Pancreas (tissue), 10 donors: ENCODE measurements around the gene RNF19B. TPM values are rescaled to one million over a fixed set of nuclear protein-coding genes. Genes with fewer than 3 reads are reported as not detected.
A peak's percentile ranks its signal among the peaks of the same experiment; 100 is the strongest.

Experiments used
- ATAC-seq, 4 donors: fragments of 200-7000 bp; cut with Tn5 transposase; one replicate each; pipeline versions ENCODE4 v1.8.0 to v1.9.1; 2020; ENCODE audit warnings: mild to moderate bottlenecking in 4 of 4, moderate library complexity in 4 of 4
- DNase-seq, 6 donors: peaks; one replicate each; pipeline ENCODE4 v3.0.0-alpha.2; 2020
- FAIRE-seq: peaks from 2 replicates; lab custom pipeline; 2012; peaks lifted over from hg19 to GRCh38; lab: Jason Lieb, UNC
- H3K27ac ChIP-seq, 4 donors: fragments of 200-600 bp; sonication (generic); 1 replicate in 3 of 4; 2 replicates in 1 of 4; pipeline versions ENCODE4 v1.5.0 to v1.8.0; 2020
- H3K27me3 ChIP-seq, 4 donors: fragments of 200-600 bp; one replicate each; pipeline ENCODE4 v1.8.0; 2021
- H3K36me3 ChIP-seq, 3 donors: fragments of 200-600 bp; sonication (generic) in 1 of 3; one replicate each; pipeline versions ENCODE4 v1.5.0 to v1.8.0; 2020 to 2021
- H3K4me1 ChIP-seq, 3 donors: fragments of 200-600 bp; one replicate each; pipeline ENCODE4 v1.8.0; 2021
- H3K4me3 ChIP-seq, 4 donors: fragments of 200-600 bp; sonication (generic) in 2 of 4; one replicate each; pipeline versions ENCODE4 v1.5.0 to v1.8.0; 2020 to 2021
- H3K9me3 ChIP-seq, 4 donors: fragments of 200-600 bp; one replicate each; pipeline ENCODE4 v1.8.0; 2021
- CTCF ChIP-seq, 4 donors: fragments of 200-600 bp; sonication (generic) in 3 of 4; IDR thresholded peaks; one replicate each; pipeline versions ENCODE4 v1.5.0 to v1.8.0; 2021; ENCODE audit warnings: antibody characterized with exemption in 4 of 4
- WGBS, 2 donors: extraction: QIAGEN DNeasy Blood & Tissue Kit; methylation state at CpG; one replicate each; pipeline ENCODE4 v1.1.7; 2013; 5-methylcytosine and 5-hydroxymethylcytosine counted together
- intact Hi-C, 3 donors: fragments of 100-400 bp; cut with DNase I; formaldehyde crosslinking; loops; one replicate each; pipeline versions ENCODE4 v1.11.1 to v1.14.2; 2022
- polyA plus RNA-seq, 2 donors: library from polyadenylated mRNA; stranded (reverse); fragments of 200-250 nt; gene quantifications; one replicate each; pipeline ENCODE4 v1.2.3, GENCODE V29; 2013
- total RNA-seq, 6 donors: library from RNA; stranded (reverse); fragmentation: NEBNext Ultra II Directional in 4 of 6; extraction: Animal tissue kit (Norgen Biotek cat#: 25700) in 4 of 6; gene quantifications; one replicate each; pipeline versions ENCODE4 v1.2.1 to v1.2.4, GENCODE V29; 2021 to 2023
- donor health status: healthy with polysubstance abuse.
- donor health status: DM: no; HTN: no; CAD: no; lungs with moderate emphysema.
- donor health status: DM: no; HTN: no; CAD: no.
- donor health status: control.
- donor health status: control.
- donor health status: Bipolar disorder and iron deficiency.
- donor health status: DM: yes; HTN: yes; CAD: no.
- donor health status: DM: no; HTN: no; CAD: no.
- donor health status: DM: no; HTN: no; CAD: no.
- donor health status: DM: yes; HTN: yes; CAD: no.

The RNF19B gene
- total and polyA plus RNA-seq, 8 donors = 2.3 to 16.3 (median 8.0) TPM

- DNase-seq (no peak), ATAC-seq (peak; percentile 91 to 95 (median 94)), FAIRE-seq (peak; percentile 94)
- Histone ChIP-seq H3K4me1 (peaks cover 0 to 22% (median 21%) of the 10 kb centered on the region in 3 donors), H3K36me3 (peaks cover 0 to 11% (median 0%) of the 10 kb centered on the region in 3 donors), H3K9me3 (no peaks in the 10 kb centered on the region), H3K27me3 (no peaks in the 10 kb centered on the region), H3K27ac (peak overlapping the region; percentile 3 to 85 (median 39)), H3K4me3 (no peak overlapping the region)
- intact Hi-C loops = no loop called here
- TF ChIP-seq CTCF (IDR thresholded peaks at IDR 0.05) = no peak
- WGBS, 2 donors = 5 to 14% methylated on average over 1 of the region's 1 CpG
Observed at GRCh38 chr1:32948905-32949304, 15.7 kb downstream of the RNF19B start.

- FAIRE-seq = no peak
Observed at GRCh38 chr1:32948390-32948722, 16.3 kb downstream of the RNF19B start.

GRCh38 chr1:32947669-32948389 lies 16.8 kb downstream of the RNF19B start:
- ATAC-seq (peak in 1 of 4 donors; percentile 18), FAIRE-seq (no peak), DNase-seq (no peak)
- WGBS, 2 donors = 70 to 76% methylated on average over 6 of the region's 6 CpGs
- H3K4me3 ChIP-seq = no peak overlapping the region
- no peaks in the 10 kb centered on the region for H3K27me3 ChIP-seq
- TF ChIP-seq CTCF (IDR thresholded peaks at IDR 0.05) = no peak
- peaks cover 0 to 22% (median 21%) of the 10 kb centered on the region in 3 donors for H3K4me1 ChIP-seq
- H3K36me3 ChIP-seq = peaks cover 0 to 11% (median 0%) of the 10 kb centered on the region in 3 donors
- no peaks in the 10 kb centered on the region for H3K9me3 ChIP-seq
- intact Hi-C loops = no loop called here
- peak overlapping the region in 3 of 4 donors; percentile 51 to 85 (median 62) for H3K27ac ChIP-seq

More at GRCh38 chr1:32948390-32948722, 16.3 kb downstream of the RNF19B start:
- no peak for DNase-seq
- 92 to 97% methylated on average over 1 of the region's 1 CpG for WGBS, 2 donors
- peak overlapping the region; percentile 3 to 85 (median 56) for H3K27ac ChIP-seq
- intact Hi-C loops = no loop called here
- no peaks in the 10 kb centered on the region for H3K27me3 ChIP-seq
- TF ChIP-seq CTCF (IDR thresholded peaks at IDR 0.05) = no peak
- peaks cover 0 to 11% (median 0%) of the 10 kb centered on the region in 3 donors for H3K36me3 ChIP-seq
- ATAC-seq = no peak
- no peaks in the 10 kb centered on the region for H3K9me3 ChIP-seq
- H3K4me1 ChIP-seq = peaks cover 0 to 22% (median 21%) of the 10 kb centered on the region in 3 donors
- H3K4me3 ChIP-seq = no peak overlapping the region

- no peaks in the 10 kb centered on the region for H3K9me3 ChIP-seq
- no peak overlapping the region for H3K27ac ChIP-seq
- intact Hi-C loops = no loop called here
- no peak for FAIRE-seq
- peaks cover 0 to 22% (median 21%) of the 10 kb centered on the region in 3 donors for H3K4me1 ChIP-seq
- no peak for TF ChIP-seq CTCF (IDR thresholded peaks at IDR 0.05)
- no peak for DNase-seq
- ATAC-seq = no peak
- no peaks in the 10 kb centered on the region for H3K27me3 ChIP-seq
- H3K36me3 ChIP-seq = peaks cover 0 to 18% (median 7%) of the 10 kb centered on the region in 3 donors
- no peak overlapping the region for H3K4me3 ChIP-seq
- 79 to 80% methylated on average over 2 of the region's 2 CpGs for WGBS, 2 donors
Observed at GRCh38 chr1:32946413-32946812, 18.2 kb downstream of the RNF19B start.

- H3K9me3 ChIP-seq = no peaks in the 10 kb centered on the region
- ATAC-seq = peak in 1 of 4 donors; percentile 27
- DNase-seq = no peak
- H3K36me3 ChIP-seq = peaks cover 0 to 20% (median 8%) of the 10 kb centered on the region in 3 donors
- H3K27ac ChIP-seq = peak overlapping the region in 1 of 4 donors; percentile 27
- TF ChIP-seq CTCF (IDR thresholded peaks at IDR 0.05) = no peak
- H3K4me3 ChIP-seq = no peak overlapping the region
- peaks cover 0 to 14% (median 13%) of the 10 kb centered on the region in 3 donors for H3K4me1 ChIP-seq
- FAIRE-seq = no peak
- intact Hi-C loops = no loop called here
- no peaks in the 10 kb centered on the region for H3K27me3 ChIP-seq
Observed at GRCh38 chr1:32944180-32944579, 20.4 kb downstream of the RNF19B start.
